Fibroblast of peridontal ligament (primary cell): ENCODE results near the gene CHN1.
A peak's percentile ranks its signal among the peaks of the same experiment; 100 is the strongest.

Experiments used
- DNase-seq: peaks from one replicate; pipeline ENCODE4 v3.0.0-alpha.2; 2010; ENCODE audit errors: extremely low read depth

The CHN1 gene

GRCh38 chr2:174827371-174828369, 177.5 kb downstream of the CHN1 start:
- no peak for DNase-seq

DNA sequence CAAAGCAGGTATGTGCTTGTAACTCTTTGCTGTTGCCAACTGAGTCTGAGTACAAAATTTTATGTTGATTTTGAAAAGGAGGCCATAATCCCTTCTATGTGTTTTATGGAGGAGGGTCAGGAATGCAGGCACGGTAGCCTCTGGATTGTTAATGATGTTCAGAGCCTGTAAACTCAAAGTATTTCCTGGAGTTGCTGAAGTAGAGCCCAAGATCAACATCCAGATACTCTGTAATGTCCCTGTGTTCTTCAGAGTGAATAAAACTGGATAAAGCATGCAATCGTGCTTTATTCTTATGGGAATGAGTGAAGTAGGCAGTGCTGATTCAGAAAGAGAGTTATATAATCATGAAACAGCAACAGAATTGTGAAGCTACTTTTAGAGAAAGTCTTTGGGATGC, 179.1 kb downstream of the CHN1 start:
- peak; percentile 43 for DNase-seq

GRCh38 chr2:174824068-174824467, 181.1 kb downstream of the CHN1 start:
- no peak for DNase-seq

DNA sequence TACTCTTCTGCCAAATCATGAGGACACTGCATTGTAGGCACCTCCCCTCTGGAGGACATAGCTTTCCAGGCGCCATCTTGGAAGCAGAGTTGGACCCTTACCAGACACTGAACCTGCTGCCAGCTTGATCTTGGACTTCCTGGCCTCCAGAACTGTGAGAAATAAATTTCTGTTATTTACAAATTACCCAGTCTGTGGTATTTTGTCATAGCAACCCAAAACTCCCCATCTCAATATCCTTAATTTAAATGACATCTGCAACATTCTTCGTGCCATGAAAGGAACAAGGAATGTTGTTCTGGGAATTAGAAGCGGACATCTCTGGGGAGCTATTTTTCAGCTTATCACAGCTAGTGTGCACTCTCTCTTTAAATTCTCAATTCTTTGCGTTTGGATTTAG, 183.6 kb downstream of the CHN1 start:
- DNase-seq: no peak

DNA sequence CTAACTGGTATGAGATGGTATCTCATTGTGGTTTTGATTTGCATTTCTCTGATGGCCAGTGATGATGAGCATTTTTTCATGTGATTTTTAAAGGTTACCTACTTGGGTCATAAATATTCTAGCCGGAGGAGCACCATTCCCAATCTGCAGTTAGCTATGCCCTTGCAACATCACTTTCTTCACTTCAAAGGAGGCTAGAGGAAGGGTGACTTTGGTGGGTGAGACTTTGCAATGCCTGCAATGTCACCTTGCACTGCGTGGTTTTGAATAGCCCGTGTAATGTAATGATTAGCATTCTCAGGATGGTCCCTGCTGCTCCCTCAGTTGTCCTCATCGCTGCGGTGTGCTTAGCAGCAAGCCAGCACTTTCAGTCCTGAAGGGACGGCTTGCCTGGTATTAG, 184.8 kb downstream of the CHN1 start:
- no peak for DNase-seq

- DNase-seq: peak; percentile 48
Measured at GRCh38 chr2:174815526-174815925, 189.7 kb downstream of the CHN1 start.

DNA sequence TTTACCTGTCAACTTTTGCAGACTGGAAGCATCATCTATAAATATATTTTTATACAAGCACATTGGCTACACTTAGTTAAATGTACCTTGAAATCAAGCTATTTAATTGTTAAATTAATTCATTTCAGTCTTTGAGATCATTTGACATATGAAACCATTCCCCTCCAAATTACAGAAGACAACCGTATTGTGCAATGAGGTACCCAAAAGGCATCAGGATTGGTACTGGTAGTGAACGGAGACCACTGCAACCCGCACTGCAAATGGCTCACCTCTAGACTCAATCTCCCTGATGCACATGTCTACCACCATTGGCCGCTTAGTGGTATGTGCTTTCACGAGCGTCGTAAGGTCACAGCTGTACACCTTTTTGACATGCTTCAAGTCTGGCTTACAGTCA, 193.1 kb downstream of the CHN1 start:
- no peak for DNase-seq

GRCh38 chr2:174807931-174808330, 197.2 kb downstream of the CHN1 start:
- DNase-seq: no peak

DNA sequence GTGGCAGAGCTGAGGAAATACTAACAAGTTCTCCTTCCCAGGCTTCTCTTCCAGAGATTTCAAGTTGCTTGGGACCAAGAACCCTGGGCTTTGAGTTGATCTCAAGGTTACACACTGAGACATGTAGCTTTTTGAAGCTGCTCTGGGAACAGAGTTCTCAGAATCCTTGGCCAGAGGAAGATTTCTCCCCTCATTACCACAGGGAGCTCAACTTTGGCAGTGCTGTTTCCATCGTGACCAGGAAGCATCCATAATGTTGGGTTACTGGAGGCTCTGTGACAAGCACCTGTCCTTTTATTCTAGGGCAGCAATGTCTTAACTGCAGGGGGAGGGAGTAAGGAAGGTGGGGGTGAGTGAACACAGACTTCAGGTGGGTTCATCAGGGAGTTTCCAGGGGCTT, 199.4 kb downstream of the CHN1 start:
- DNase-seq: no peak

- peak; percentile 79 for DNase-seq
Measured at GRCh38 chr2:174802459-174802858, 202.7 kb downstream of the CHN1 start.

GRCh38 chr2:174800436-174801205, 204.6 kb downstream of the CHN1 start:
- DNase-seq: peak; percentile 81

DNA sequence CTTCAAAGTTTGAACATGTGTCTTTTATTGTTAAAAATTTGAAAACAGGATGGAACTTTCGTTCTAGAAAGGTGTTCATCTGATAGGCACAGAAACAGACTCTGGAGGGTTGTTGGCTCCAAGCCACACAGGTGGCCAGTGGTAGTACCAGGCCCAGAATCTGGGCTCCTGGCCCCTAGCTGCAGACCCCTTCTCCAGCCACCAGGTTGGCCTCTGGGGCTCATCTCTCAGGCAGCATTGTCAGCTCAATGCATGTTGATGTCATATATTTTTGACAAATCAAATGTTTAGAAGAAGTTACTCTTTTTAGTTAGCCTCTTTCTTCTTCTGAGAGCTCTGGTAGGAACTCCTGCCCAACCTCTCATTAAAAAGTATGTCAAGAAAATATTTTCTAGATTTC, 206.4 kb downstream of the CHN1 start:
- no peak for DNase-seq

DNA sequence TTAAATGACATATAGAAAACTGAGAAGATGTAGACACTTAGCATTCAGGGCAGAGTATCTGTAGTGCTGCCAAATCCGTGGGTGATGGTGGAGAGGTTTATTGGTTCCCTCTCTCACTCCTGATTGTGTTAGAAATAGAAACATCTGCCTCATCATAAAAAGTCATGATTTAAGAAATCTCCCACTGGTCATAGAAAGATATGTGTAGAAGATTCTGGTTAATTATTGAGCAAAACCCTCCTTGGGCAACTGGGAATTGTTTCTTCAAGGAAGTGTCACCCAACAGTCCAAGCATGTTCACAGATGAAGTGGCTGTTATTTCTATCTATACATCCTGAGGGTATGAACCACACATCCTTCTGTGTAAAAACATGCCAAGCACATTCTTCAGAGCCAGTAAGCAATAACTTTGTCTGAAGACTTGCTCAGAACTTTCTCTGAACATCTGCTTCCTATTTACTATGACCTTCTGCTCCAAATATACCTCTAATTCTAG, 207.4 kb downstream of the CHN1 start:
- DNase-seq: peak; percentile 90

- DNase-seq: no peak
Measured at GRCh38 chr2:174796319-174796771, 208.8 kb downstream of the CHN1 start.

- DNase-seq: peak; percentile 66
Measured at GRCh38 chr2:174794851-174795374, 210.3 kb downstream of the CHN1 start.

- no peak for DNase-seq
Measured at GRCh38 chr2:174792309-174793025, 212.7 kb downstream of the CHN1 start.

DNA sequence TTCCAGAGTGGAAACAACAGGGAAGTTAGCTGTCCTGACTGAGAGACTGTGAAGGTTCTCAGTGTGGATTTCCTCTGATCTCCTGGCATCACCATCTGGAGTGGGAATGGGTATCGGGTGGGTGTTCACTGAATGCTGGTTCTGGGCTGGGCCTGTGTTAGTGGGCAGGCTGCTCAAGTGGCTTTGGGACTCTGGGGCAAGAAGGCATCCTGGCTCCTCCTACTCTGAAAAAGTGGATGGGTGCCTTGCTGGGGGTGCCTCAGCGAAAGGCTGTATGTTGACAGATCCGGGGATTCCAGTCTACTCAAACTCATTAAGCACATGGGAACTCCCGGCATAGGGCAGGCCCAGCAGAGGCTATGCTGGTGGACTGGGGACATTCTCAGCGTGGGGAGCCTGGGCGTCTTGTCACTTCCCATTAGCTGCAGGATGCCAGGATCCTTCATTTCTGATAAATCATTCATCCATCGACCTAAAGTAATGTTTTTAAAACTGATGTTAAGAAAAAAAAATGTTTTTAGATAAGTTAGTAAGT, 213.4 kb downstream of the CHN1 start:
- DNase-seq: no peak

GRCh38 chr2:174791020-174791419, 214.2 kb downstream of the CHN1 start:
- no peak for DNase-seq

GRCh38 chr2:174789001-174789400, 216.2 kb downstream of the CHN1 start:
- no peak for DNase-seq

GRCh38 chr2:174788291-174788929, 216.8 kb downstream of the CHN1 start:
- DNase-seq: no peak
